Smooth muscle cell of trachea (primary cell): ENCODE data around the gene GID4. TPM values are rescaled to one million over a fixed set of nuclear protein-coding genes. Genes with fewer than 3 reads are reported as not detected.

Experiments
- total RNA-seq: library from RNA; depleted of rRNA; stranded (reverse); fragments of >200 nt; gene quantifications from 2 replicates; pipeline ENCODE4 v1.2.1, GENCODE V29; 2014

The GID4 gene
- total RNA-seq: 7.1 and 12.6 TPM in 2 replicates

DNA sequence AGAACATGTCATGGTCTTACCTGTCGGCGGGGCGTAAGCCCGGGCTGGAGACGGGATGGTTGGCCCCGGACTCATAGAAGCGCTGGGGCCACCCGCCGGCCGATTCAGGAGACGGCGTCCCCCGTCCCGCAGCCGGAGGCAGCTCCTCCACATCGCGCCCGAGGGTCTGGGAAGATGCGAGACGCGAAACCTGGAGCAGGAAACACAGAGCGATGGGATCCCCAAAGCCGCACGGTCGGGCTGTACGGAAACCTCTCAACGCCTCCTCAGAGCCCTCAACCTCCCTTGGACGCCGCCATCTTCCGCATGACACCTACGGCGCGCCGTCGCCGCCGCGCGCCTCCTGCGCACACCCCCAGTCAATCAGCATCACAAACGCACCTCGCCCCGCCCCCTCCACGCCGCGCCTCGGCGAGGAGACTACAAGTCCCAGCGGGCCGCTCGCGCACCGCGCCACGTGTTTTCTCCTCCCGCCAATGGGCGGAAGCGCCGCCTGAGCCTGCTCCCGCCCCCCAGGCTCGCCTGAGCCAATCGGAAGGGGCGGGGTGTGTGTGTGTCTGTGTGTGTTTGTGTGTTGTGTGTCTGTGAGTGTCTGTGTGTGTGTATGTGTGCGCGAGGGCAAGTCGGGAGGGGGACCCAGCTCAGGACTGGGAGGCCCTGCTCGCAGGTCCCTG, at the start of gene GID4, which contains the start of gene ATPAF2:
Gene GID4, plus strand, starts transcription at position 548 of the 674 bp plus-strand sequence. Its CDS starts 57 bp downstream, at position 605.
Gene ATPAF2, minus strand, starts transcription at position 308 of the 674 bp plus-strand sequence. Its CDS starts 155 bp downstream, at position 153.

DNA sequence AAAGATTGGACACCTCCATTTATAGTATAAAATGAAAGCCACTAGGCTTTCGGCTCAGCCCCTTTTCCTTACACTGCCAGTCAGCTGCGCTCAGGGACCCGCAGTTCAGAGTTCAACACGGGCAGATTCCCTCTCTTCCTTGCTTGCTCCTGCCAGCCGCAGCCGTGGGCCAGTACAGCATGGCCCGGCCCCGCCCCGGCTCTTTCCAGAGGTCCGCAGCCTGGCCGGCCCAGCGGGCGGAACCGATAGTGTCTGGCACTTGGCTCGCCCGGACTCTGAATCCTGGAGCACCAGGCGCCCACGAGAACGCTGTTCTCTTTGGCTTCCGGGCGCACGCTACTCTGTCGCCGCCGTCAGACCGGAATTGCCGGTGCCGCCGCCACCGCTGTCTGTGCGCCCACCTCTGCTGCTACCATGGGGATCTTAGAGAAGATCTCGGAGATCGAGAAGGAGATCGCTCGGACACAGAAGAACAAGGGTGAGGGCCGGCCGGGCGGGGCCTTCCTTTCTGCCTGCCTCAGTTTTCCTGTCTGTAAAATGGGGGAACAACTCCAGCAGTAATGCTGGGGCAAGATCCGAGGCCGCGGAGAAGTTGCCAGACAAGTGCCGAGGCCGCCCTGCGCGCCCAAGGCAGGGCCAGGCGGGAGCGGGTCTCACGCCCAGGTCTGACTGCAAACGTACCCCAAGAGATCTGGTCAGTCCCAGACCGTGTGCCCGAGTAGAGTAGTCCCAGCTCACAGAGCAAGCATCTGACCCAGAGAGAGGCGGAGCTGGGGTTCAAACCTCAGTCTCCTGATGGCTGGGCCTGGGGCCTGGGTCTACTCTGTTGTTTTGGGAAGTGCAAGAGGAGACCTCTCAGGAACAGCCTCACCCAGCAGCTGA, 48.6 kb downstream of the GID4 start, which contains the start of gene DRG2:
Gene DRG2, plus strand, starts transcription at position 339 of the 882 bp plus-strand sequence. Its CDS starts 76 bp downstream, at position 415.

DNA sequence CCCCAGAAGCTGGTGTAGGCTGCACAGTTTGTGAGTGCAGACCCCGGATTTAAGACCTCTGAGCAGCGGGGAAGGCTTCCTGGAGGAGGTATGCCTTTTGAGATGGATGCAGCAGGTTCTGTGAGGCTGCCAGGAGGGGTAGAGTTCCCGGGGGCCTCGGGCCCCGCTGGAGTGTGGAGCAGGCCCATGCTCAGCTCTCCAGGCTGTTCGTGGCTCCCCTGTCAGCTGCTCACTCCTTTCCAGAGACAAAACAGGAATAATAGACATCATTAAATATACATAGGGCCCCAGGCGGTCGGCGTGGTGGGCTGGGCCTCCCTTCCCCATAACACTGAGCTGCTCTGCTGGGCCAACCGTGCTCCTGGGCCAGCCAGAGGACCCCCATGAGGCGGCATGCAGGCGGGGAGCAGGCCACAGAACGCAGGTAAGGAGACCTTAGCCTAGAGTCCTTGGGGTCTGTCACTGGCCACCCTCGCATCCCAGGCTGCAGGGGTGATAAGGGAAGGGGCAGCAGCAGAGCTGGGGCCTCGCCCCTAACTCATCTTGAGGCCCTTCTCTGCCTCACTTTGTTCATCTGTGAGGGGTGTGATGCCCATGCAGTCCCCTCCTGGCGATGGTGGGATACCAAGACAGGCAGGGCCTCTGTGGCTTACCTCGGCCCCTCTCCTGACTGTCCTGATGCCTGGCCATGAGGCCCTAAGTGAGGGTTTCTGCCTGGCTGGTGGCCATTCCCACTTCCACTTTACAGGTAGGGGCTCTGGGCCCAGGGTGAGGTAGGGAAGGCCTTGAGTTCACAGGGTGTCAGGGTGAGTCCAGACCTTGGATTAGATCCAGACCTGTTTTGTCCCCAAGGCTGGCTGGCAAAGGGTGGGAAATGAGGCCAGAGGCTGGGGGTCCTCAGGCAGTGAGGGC, 69.4 kb downstream of the GID4 start, which contains the start of gene MYO15A:
Gene MYO15A, plus strand, starts transcription at position 356 of the 912 bp plus-strand sequence. CDS start 10,045 bp downstream, outside the sequence.

Other genes starting within 250 kb of the GID4 start
- 150 and 241 TPM in 2 replicates for gene SREBF1, start 202.4 kb upstream of the GID4 start, total RNA-seq
- gene TOM1L2, start 67.0 kb upstream of the GID4 start, total RNA-seq: 30.4 and 44.7 TPM in 2 replicates
- 0.83 and 1.2 TPM in 2 replicates for gene DRC3, start 66.5 kb upstream of the GID4 start, total RNA-seq
- 15.1 and 18.0 TPM in 2 replicates for gene ATPAF2, start 240 bp upstream of the GID4 start, total RNA-seq
- gene DRG2, start 48.5 kb downstream of the GID4 start, total RNA-seq: 43.3 and 47.6 TPM in 2 replicates
- gene MYO15A, start 69.3 kb downstream of the GID4 start, total RNA-seq: 2.2 and 3.6 TPM in 2 replicates
- 95.6 and 148 TPM in 2 replicates for gene ALKBH5, start 144.4 kb downstream of the GID4 start, total RNA-seq
- gene LLGL1, start 186.2 kb downstream of the GID4 start, total RNA-seq: 46.8 and 65.0 TPM in 2 replicates
- gene FLII, start 219.3 kb downstream of the GID4 start, total RNA-seq: 371 and 453 TPM in 2 replicates
- gene MIEF2, start 221.3 kb downstream of the GID4 start, total RNA-seq: 21.3 and 30.5 TPM in 2 replicates